HG02678 (cell line): ENCODE data around the gene ZNHIT1.
"Not testable (repeated sequence)": the region's sequence is repeated elsewhere in the genome, so short reads cannot be mapped to it uniquely, and the experiment has no call there.

ENCODE experiments used
- ATAC-seq: cut with Tn5 transposase; IDR thresholded peaks from one replicate; pipeline ENCODE4 v1.9.1; 2021; ENCODE audit warnings: mild to moderate bottlenecking, moderate library complexity; ENCODE audit not compliant: unreplicated experiment

Gene ZNHIT1

GRCh38 chr7:101240226-101241014 lies 22.5 kb downstream of the ZNHIT1 start:
- ATAC-seq = no peak

GRCh38 chr7:101241015-101241363 lies 23.0 kb downstream of the ZNHIT1 start:
- no peak for ATAC-seq

DNA sequence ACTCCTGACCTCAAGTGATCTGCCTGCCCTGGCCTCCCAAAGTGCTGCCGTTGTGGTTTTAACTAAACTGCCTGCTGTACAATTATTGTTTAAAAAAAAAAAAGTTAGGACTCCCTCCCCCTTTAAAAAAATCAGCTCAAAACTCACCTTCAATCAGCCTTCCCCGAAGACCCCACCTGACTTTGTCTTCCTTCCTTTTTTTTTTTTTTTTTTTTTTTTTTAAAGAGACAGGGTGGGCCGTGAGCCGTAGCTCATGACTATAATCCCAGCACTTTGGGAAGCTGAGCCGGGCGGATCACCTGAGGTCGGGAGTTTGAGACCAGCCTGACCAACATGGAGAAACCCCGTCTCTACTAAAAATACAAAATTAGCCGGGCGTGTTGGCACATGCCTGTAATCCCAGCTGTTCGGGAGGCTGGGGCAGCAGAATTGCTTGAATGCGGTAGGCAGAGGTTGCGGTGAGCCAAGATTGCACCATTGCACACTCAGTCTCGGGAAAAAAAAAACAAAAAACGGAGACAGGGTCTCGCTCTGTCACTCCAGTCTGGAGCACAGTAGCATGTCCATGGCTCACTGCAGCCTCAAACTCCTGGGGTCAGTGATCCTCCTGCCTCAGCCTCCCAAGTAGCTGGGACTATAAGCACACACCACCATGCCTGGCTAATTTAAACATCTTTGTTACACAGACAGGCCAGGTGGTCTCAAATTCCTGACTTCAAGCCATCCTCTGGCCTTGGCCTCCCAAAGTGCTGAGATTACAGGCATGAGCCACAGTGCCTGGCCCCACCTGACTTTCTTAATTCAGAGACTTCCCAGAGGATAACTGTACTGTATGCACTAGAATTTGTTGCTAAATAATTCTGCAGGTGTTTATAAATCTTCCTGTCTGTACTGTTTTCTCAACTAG lies 23.7 kb downstream of the ZNHIT1 start:
- ATAC-seq = no peak

GRCh38 chr7:101243646-101244374 lies 25.8 kb downstream of the ZNHIT1 start:
- no peak for ATAC-seq

DNA sequence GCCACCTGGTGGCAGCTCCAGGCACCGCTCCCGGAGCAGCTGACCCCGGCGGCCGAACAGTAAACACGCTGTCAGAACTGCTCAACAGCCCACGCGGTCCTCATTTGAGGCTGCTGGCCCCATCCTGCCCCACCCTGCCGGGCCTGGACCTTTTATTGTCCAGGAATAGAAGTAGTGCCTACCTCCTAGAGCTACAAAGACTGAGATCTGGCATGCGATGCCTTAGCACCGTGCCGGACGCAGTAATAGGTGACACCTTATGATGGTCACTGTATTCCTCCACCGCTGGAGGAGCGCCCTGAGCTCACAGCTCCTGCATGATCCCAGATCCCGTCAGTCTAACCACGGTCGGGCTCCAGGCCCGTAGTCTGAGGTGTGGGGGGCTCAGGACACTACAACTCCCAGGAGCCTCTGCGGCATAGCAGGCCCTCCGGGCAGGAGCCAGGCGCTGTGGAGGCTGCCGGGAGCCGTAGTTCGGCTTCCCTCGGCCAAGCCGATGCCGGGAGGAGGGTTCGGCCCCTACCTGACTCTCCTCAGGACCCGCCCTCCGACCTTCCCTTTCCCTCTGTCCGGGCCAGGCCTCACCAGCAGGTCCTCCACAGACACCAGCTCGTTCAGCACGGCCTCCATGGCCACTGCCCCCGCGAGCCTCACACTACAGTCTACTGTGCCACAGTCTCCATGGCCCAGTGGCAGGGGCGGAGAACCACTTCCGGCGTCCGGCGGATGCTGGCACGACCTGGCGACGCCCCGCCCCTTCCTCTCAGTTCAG lies 26.6 kb downstream of the ZNHIT1 start, which contains the start of gene FIS1:
TSS of gene FIS1 (minus strand) at position 707 of the 772 bp plus-strand sequence. CDS start at position 630, 77 bp downstream.
- peak; percentile 93 for ATAC-seq

DNA sequence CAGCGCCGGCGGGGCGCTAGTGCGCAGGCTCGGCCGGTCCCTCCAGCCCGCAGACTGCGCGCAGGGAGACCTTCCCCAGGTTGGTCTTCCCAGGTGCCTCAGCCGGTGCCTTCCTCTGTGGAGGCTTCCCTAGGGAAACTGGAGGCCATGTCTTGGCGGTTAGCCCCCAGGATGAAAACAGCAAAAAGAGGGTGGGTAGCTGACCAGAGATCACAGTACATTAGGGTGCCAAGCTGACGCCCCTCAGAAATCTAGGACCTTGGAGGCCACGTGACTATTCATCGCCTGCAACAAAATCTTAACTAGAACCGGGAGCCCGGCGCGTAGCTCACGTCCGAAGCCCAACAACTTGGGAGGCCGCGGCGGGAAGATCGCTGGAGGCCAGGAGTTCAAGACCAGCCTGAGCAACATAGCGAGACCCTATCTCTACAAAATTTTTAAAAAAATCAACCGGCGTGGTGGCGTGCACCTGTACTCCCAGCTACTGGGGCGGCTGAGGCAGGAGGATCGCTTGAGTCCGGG lies 27.2 kb downstream of the ZNHIT1 start:
- no peak for ATAC-seq

DNA sequence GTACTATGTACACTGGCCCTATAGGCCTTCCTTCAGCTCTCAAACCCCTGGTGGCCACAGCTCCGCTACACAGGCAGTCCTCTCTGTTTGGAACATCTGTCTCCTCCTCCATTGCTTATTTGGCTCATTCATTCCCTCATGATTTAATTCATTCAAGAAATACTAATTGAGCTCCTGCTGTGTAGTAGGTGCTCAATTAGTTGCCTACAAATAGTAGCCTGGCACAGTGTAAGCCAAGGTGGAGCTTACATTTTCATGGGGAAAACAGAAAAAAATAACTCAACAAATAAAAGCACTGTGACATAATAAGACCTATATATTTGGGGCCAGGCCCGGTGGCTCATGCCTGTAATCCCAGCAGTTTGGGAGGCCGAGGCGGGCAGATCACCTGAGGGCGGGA lies 30.3 kb downstream of the ZNHIT1 start:
- ATAC-seq = no peak

DNA sequence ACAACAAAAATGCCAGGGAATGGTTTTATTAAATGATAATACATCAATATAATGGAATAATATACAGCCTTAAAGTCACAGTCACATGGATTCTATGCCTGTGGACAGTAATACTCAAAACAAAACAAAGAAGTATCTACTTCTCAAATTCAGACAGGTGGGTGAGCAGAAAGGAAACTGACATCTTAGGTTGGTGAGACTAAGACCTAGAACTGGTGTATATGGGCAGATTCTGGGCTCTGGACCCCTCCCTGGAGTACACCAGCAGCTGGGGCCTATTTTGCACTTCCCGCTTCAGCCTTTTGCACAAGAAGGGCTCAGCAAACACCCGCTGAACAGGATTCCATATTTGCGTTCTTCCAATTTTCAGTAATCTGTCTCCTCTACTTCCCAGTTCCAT lies 32.4 kb downstream of the ZNHIT1 start:
- no peak for ATAC-seq

GRCh38 chr7:101251871-101252659 lies 34.1 kb downstream of the ZNHIT1 start:
- ATAC-seq = peak; percentile 99

- ATAC-seq = not testable (repeated sequence)
Observed at GRCh38 chr7:101253199-101253598, 35.2 kb downstream of the ZNHIT1 start.

DNA sequence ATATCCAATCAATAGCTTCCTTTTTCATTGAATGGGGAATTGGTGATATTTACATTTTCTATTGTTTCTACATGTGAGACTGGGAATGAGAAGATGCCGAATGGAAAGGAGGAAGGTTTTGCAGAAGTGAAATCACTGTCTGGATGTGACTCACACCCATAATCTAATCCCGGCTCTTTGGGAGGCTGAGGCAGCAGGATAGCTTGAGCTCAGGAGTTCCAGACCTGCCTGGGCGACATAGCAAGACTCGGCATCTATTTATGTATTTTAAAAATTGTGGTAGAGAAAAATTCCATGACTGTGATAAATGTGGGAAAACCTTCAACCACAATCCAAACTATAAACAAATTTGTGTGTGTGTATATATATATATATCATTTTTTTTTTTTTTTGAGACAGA lies 37.8 kb downstream of the ZNHIT1 start:
- no peak for ATAC-seq

GRCh38 chr7:101258243-101258731 lies 40.3 kb downstream of the ZNHIT1 start:
- no peak for ATAC-seq

DNA sequence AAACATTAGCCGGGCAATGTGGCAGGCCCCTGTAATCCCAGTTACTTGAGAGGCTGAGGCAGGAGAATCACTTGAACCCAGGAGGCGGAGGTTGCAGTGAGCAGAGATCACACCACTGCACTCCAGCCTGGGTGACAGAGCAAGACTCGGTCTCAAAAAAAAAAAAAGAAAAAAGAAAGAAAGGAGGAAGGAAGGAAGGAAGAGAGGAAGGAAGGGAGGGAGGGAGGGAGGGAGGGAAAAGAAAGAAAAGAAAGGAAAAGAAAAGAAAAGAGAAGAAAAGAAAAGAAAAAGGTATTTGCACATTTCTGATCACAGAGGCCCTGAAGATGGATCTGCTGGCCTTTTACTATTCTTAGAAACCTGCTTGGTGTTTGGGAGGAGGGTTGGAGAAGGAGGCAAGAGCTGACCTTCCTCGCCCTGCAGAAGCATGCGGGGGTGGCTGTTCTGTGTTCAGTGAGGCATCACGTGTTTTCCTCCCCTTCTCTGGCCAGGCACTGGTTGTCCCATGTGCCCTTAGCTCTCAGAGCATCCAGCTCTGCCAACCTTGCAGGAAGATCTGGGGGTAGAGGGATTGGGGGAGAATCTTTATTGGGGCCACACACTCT lies 46.2 kb downstream of the ZNHIT1 start:
- ATAC-seq = not testable (repeated sequence)

DNA sequence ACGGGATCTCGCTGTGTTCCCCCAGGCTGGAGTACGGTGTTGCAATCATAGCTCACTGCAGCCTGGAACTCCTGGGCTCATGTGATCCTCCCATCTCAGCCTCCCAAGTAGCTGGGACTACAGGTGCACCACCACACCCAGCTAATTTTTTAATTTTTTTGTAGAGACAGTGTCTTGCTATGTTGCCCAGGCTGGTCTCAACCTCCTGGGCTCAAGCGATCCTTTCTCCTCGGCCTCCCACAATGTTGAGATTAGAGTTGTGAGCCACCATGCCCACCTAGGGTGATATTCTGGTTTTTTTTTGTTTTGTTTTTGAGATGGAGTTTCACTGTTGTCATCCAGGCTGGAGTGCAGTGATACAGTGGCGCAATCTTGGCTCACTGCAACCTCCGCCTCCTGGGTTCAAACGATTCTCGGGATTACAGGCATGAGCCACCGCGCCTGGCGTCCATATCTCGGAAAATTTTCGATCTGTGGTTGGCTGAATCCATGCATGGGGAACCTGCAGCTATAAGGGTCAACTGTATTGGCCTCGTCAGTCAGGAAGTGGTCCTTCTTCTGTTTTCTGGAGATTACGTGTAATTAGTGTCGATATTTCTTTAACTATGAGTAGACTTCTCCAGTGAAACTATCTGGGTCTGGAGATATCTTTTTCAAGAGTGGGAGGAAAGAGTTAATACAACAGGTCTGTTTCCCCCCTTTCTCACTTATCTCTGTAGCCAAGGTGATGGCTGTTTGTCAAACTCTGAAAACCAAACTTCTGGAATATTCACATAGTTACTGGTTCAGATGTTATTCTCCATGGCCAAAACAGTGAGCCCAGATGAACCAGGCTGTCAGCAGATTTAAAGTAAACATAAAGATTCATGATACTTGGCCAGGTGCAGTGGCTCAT lies 47.9 kb downstream of the ZNHIT1 start:
- no peak for ATAC-seq

DNA sequence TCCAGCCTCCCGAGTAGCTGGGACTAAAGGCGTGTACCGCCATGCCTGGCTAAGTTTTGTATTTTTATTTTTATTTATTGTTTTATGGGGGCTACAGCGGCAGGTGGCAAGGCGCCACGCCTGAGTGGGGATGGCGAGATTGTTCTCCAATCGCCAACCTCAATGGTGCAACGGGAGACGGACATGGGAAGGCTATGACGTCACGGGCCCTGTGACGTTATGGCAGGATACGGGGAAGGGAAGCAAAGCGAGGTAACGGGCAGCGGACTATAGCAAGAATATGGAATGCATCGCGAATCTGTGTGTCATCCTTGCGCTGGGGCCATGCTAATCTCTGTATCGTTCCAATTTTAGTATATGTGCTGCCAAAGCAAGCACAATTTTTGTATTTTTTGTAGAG lies 51.7 kb downstream of the ZNHIT1 start:
- no peak for ATAC-seq

- no peak for ATAC-seq
Observed at GRCh38 chr7:101271021-101271420, 53.1 kb downstream of the ZNHIT1 start.

DNA sequence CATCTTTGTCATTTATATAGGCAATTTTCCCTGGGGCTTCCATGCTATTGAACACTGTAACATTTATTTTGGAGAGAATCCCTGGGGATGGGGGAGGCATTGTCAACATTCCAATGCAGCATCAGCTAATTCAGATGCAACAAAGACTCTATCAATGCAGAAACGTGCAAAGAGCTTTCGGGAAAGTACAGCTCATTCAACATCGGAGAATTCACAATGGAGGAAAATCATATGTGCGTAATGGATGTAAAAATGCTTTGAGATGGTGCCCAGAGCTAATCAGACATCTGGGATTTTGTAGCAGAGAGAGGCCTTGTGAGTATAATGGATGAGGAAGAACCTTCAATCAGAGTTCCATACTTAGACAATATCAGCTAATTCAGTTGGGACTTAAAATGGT lies 55.2 kb downstream of the ZNHIT1 start:
- no peak for ATAC-seq
